MG63 (cell line): Measurements from ENCODE around the gene CDC42SE2. TPM values are rescaled to one million over a fixed set of nuclear protein-coding genes. Genes with fewer than 3 reads are reported as not detected.
"Not testable (repeated sequence)": the region's sequence is repeated elsewhere in the genome, so short reads cannot be mapped to it uniquely, and the experiment has no call there.

ENCODE experiments used
- DNase-seq: peaks from one replicate; pipeline ENCODE4 v3.0.0-alpha.2; 2020
- H3K27me3 ChIP-seq: fragments of 250-450 bp; sonication (Bioruptor Pico); 2 replicates; pipeline ENCODE4 v1.5.1; 2020; ENCODE audit warnings: mild to moderate bottlenecking, moderate library complexity
- H3K36me3 ChIP-seq: fragments of 250-450 bp; sonication (Bioruptor Pico); 2 replicates; pipeline ENCODE4 v1.5.1; 2020; ENCODE audit warnings: mild to moderate bottlenecking, moderate library complexity
- H3K4me3 ChIP-seq: fragments of 250-450 bp; sonication (Bioruptor Pico); 2 replicates; pipeline ENCODE4 v1.5.1; 2020; ENCODE audit warnings: mild to moderate bottlenecking, moderate library complexity
- H3K9me3 ChIP-seq: fragments of 250-450 bp; sonication (Bioruptor Pico); 2 replicates; pipeline ENCODE4 v1.5.1; 2020; ENCODE audit warnings: mild to moderate bottlenecking, moderate library complexity
- total RNA-seq: library from RNA; depleted of rRNA; stranded (reverse); fragments of >200 nt; shearing (Covaris generic); gene quantifications from 2 replicates; pipeline ENCODE4 v1.2.3, GENCODE V29; 2014; ENCODE audit warnings: low replicate concordance

Gene CDC42SE2
- total RNA-seq, 1 experiment from 2014 or later = 23.6 TPM

- 0 out of 2 replicates have a peak, but pooled peaks cover 2% of the 10 kb centered on the region for H3K9me3 ChIP-seq
- no peak for DNase-seq
Observed at GRCh38 chr5:131324303-131324702, 60.5 kb downstream of the CDC42SE2 start.

GRCh38 chr5:131328536-131329285 is 64.9 kb downstream of the CDC42SE2 start:
- Histone ChIP-seq H3K9me3 (peaks cover 10% of the 10 kb centered on the region), H3K27me3 (no peaks in the 10 kb centered on the region), H3K36me3 (no peaks in the 10 kb centered on the region; the same call in 1 of the 2 replicates), H3K4me3 (no peak overlapping the region)
- DNase-seq = no peak

More at GRCh38 chr5:131324303-131324702, 60.5 kb downstream of the CDC42SE2 start:
- no peaks in the 10 kb centered on the region for H3K36me3 ChIP-seq
- no peaks in the 10 kb centered on the region for H3K27me3 ChIP-seq
- H3K4me3 ChIP-seq = no peak overlapping the region

DNA sequence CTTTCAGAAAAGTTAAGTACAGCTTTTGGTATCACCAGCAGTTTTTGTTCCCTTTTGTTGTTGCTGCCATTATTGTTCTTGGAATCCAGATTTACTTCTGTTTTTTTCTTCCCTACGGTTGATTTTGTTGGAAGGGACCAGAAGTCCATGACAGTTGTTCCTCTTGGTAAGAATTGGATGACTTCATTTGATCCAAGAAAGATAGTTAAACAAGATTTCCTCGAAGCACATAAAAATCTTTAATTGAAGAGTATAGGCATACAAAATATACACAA is 65.4 kb downstream of the CDC42SE2 start:
- Histone ChIP-seq H3K27me3 (no peaks in the 10 kb centered on the region), H3K4me3 (no peak overlapping the region), H3K36me3 (no peaks in the 10 kb centered on the region; the same call in 1 of the 2 replicates), H3K9me3 (peaks cover 10% of the 10 kb centered on the region)
- no peak for DNase-seq

GRCh38 chr5:131330031-131330430 is 66.2 kb downstream of the CDC42SE2 start:
- H3K4me3 ChIP-seq = no peak overlapping the region
- peaks cover 10% of the 10 kb centered on the region for H3K9me3 ChIP-seq
- no peaks in the 10 kb centered on the region; the same call in 1 of the 2 replicates for H3K36me3 ChIP-seq
- H3K27me3 ChIP-seq = no peaks in the 10 kb centered on the region
- no peak for DNase-seq

DNA sequence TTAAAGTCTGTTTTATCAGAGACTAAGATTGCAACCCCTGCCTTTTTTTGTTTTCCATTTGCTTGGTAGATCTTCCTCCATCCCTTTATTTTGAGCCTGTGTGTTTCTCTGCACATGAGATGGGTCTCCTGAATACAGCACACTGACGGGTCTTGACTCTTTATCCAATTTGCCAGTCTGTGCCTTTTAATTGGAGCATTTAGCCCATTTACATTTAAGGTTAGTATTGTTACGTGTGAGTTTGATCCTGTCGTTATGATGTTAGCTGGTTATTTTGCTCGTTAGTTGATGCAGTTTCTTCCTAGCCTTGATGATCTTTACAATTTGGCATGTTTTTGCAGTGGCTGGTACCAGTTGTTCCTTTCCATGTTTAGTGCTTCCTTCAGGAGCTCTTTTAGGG is 71.9 kb downstream of the CDC42SE2 start:
- peaks cover 28% of the 10 kb centered on the region for H3K9me3 ChIP-seq
- not testable (repeated sequence) for DNase-seq, H3K4me3 ChIP-seq, H3K27me3 ChIP-seq, H3K36me3 ChIP-seq

DNA sequence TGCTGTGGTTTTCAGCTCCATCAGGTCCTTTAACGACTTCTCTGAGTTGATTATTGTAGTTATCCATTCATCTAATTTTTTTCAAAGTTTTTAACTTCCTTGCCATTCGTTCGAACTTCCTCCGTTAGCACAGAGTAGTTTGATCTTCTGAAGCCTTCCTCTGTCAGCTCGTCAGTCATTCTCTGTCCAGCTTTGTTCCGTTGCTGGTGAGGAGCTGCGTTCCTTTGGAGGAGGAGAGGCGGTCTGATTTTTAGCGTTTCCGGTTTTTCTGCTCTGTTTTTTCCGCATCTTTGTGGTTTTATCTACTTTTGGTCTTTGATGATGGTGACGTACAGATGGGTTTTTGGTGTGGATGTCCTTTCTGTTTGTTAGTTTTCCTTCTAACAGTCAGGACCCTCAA is 72.9 kb downstream of the CDC42SE2 start:
- not testable (repeated sequence) for H3K36me3 ChIP-seq, H3K4me3 ChIP-seq, H3K27me3 ChIP-seq, DNase-seq
- peaks cover 33% of the 10 kb centered on the region for H3K9me3 ChIP-seq

DNA sequence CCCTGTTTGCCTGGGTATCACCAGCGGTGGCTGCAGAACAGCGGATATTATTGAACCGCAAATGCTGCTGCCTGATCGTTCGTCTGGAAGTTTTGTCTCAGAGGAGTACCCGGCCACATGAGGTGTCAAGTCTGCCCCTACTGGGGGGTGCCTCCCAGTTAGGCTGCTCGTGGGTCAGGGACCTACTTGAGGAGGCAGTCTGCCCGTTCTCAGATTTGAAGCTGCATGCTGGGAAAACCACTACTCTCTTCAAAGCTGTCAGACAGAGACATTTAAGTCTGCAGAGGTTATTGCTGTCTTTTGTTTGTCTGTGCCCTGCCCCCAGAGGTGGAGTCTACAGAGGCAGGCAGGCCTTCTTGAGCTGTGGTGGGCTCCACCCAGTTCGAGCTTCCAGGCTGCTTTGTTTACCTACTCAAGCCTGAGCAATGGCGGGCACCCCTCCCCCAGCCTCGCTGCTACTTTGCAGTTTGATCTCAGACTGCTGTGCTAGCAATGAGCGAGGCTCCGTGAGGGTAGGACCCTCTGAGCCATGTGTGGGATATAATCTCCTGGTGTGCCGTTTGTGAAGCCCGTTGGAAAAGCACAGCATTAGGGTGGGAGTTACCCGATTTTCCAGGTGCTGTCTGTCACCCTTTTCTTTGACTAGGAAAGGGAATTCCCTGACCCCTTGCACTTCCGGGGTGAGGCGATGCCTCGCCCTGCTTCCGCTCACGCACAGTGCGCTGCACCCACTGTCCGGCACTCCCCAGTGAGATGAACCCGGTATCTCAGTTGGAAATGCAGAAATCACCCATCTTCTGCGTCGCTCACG is 73.6 kb downstream of the CDC42SE2 start:
- H3K27me3 ChIP-seq, H3K4me3 ChIP-seq, H3K36me3 ChIP-seq, DNase-seq: not testable (repeated sequence)
- peaks cover 29% of the 10 kb centered on the region for H3K9me3 ChIP-seq

DNA sequence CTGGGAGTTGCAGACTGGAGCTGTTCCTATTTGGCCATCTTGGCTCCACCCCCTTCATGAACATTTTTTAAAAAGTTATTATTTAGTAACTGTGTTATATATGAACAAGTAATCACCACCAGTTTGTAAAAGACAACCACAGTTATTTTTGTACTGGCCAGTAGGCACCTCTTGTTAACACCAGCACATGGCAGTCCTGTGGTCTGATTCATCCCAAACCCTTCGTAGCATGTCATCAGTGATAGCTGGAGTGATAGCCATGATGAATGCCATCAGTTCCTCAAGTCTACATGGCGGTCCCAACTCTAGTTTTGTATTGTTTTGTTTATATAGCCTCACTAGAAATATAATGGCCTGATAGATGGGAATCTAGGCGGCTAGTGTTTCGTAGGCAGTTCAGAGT is 74.2 kb downstream of the CDC42SE2 start:
- no peak for DNase-seq
- peaks cover 25% of the 10 kb centered on the region for H3K9me3 ChIP-seq
- H3K4me3 ChIP-seq = no peak overlapping the region
- H3K36me3 ChIP-seq = no peaks in the 10 kb centered on the region; the same call in none of the 2 replicates
- no peaks in the 10 kb centered on the region for H3K27me3 ChIP-seq

DNA sequence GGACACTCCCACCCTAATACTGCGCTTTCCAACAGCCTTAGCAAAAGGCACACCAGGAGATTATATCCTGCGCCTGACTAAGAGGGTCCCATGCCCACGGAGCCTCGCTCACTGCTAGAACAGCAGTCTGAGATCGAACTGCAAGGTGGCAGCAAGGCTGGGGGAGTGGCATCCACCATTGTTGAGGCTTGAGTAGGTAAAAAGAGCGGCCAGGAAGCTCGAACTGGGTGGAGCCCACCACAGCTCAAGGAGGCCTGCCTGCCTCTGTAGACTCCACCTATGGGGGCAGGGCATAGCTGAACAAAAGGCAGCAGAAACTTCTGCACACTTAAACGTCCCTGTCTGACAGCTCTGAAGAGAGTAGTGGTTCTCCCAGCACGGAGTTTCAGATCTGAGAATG is 80.4 kb downstream of the CDC42SE2 start:
- H3K4me3 ChIP-seq, H3K36me3 ChIP-seq, H3K27me3 ChIP-seq, DNase-seq: not testable (repeated sequence)
- peaks cover 25% of the 10 kb centered on the region for H3K9me3 ChIP-seq

DNA sequence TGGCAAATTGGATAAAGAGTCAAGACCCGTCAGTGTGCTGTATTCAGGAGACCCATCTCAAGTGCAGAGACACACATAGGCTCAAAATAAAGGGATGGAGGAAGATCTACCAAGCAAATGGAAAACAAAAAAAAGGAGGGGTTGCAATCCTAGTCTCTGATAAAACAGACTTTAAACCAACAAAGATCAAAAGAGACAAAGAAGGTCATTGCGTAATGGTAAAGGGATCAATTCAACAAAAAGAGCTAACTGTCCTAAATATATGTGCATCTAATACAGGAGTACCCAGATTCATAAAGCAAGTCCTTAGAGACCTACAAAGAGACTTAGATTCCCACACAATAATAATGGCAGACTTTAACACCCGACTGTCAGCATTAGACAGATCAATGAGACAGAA is 82.4 kb downstream of the CDC42SE2 start:
- H3K27me3 ChIP-seq, H3K36me3 ChIP-seq, DNase-seq, H3K4me3 ChIP-seq: not testable (repeated sequence)
- peaks cover 20% of the 10 kb centered on the region for H3K9me3 ChIP-seq

DNA sequence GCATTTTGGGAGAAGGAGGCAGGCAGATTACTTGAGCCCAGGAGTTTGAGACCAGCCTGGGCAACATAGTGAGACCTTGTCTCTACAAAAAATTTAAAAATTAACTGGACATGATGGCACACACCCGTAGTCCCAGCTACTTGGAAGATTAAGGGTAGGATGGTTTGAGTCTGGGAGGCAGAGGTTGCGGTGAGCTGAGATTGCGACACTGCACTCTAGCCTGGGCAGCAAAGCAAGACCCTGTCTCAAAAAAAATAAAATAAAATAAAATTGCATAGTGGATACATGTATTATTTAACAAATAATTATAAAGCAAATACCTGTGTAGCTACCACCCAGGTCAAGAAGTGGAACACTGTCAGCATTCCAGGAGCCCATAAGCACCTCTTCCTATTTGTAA is 90.1 kb downstream of the CDC42SE2 start:
- Histone ChIP-seq H3K36me3 (no peaks in the 10 kb centered on the region), H3K4me3 (no peak overlapping the region), H3K27me3 (no peaks in the 10 kb centered on the region), H3K9me3 (no peaks in the 10 kb centered on the region)
- DNase-seq = no peak

- Histone ChIP-seq H3K27me3 (no peaks in the 10 kb centered on the region), H3K4me3 (no peak overlapping the region), H3K9me3 (no peaks in the 10 kb centered on the region), H3K36me3 (no peaks in the 10 kb centered on the region)
- no peak for DNase-seq
Observed at GRCh38 chr5:131355971-131356528, 92.2 kb downstream of the CDC42SE2 start.

GRCh38 chr5:131356619-131357018 is 92.8 kb downstream of the CDC42SE2 start:
- Histone ChIP-seq H3K9me3 (no peaks in the 10 kb centered on the region), H3K27me3 (no peaks in the 10 kb centered on the region), H3K36me3 (no peaks in the 10 kb centered on the region), H3K4me3 (no peak overlapping the region)
- no peak for DNase-seq

- Histone ChIP-seq H3K36me3 (no peaks in the 10 kb centered on the region), H3K27me3 (no peaks in the 10 kb centered on the region), H3K9me3 (no peaks in the 10 kb centered on the region), H3K4me3 (no peak overlapping the region)
- no peak for DNase-seq
Observed at GRCh38 chr5:131357739-131358561, 94.1 kb downstream of the CDC42SE2 start.

DNA sequence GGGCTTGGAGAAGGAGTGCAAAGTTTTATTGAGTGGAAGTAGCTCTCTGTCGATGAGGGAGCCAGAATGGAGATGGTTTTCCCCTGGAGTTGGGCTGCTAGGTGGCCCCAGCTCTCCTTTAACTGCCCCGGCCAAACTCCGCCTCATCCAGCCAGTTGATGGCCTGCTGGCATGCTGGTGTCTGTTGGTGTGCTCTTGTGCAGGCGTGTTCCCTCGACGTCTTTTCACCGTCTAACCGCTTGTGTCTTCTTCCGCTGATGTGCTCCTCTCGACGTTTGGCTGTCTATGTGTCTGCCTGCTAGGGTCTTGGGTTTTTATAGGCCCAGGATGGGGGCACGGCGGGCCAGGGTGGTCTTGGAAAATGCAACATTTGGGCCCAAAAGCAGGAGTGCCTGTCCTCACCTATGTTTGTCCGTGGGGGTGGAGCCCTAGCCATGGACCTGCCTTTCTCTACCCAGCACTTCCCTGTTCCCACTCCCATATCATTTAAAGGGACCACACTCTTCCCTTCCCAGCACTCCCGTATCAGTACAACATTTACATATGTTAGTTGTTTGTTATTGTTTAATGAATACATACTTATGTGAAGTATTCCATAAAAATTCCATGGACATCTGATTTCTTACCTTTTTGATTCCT is 97.9 kb downstream of the CDC42SE2 start:
- no peak for DNase-seq
- Histone ChIP-seq H3K27me3 (no peaks in the 10 kb centered on the region), H3K9me3 (no peaks in the 10 kb centered on the region), H3K36me3 (no peaks in the 10 kb centered on the region), H3K4me3 (no peak overlapping the region)

DNA sequence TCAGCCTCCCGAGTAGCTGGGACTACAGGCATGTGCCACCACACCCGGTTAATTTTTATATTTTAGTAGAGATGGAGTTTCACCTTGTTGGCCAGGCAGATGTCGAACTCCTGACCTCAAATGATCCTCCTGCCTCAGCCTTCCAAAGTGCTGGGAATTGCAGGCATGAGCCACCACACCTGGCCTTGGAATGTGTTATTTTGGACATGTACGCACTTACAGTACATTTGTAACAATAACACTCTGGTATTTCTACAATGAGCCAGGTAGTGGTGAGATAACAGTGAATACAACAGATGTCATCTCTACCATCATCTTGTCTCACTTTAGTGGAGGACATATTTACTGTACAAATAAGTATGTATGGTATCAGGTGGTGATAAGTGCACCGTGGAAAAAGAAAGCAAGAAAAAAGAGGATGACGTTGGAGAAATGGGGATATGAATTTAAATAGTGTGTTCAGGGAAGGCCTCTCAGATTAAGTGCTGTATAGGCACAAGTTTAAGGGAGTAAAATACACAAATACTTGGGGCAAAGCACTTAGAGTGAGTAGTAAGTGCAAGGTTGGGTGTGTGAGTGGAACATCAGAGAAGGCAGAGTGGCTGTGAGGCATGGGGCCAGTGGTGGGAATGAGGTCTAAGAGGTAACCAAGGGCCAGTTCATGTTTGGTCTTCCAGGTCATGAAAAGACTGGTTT is 100.1 kb downstream of the CDC42SE2 start:
- Histone ChIP-seq H3K9me3 (no peaks in the 10 kb centered on the region), H3K27me3 (no peaks in the 10 kb centered on the region), H3K4me3 (no peak overlapping the region), H3K36me3 (no peaks in the 10 kb centered on the region)
- DNase-seq = no peak
